Liver (tissue), 3 donors: ENCODE data around the gene TAF8.

Experiments
- CTCF ChIP-seq: fragments of 150-350 bp; IDR thresholded peaks from 2 replicates; pipeline ENCODE4 v1.5.1; 2017; ENCODE audit warnings: improper control_type of control experiment, low read depth, low read length; ENCODE audit not compliant: missing input control
- GABPA ChIP-seq, 2 donors: IDR thresholded peaks in 1 of 2; conservative IDR thresholded peaks in 1 of 2; 2 replicates each; pipeline ENCODE4 v1.6.1; 2016; ENCODE audit warnings: antibody characterized with exemption in 2 of 2, mild to moderate bottlenecking in 1 of 2, moderate library complexity in 1 of 2
- TAF1 ChIP-seq: conservative IDR thresholded peaks from 2 replicates; pipeline ENCODE4 v1.6.1; 2016; ENCODE audit warnings: antibody characterized with exemption, mild to moderate bottlenecking
- TF ChIP-seq, protein P1 (sequence below): IDR thresholded peaks from 2 replicates; pipeline ENCODE4 v1.6.1; 2016; ENCODE audit warnings: antibody characterized with exemption
- TF ChIP-seq, protein P2 (sequence below): IDR thresholded peaks from 2 replicates; pipeline ENCODE4 v1.6.1; 2016; ENCODE audit warnings: antibody characterized with exemption, mild to moderate bottlenecking
- donor health status: healthy.
- donor health status: healthy.

GRCh38 chr6:42022755-42023384 is 27.5 kb upstream of the TAF8 start:
- TF ChIP-seq CTCF = no peak
- TF ChIP-seq, protein P1, sequence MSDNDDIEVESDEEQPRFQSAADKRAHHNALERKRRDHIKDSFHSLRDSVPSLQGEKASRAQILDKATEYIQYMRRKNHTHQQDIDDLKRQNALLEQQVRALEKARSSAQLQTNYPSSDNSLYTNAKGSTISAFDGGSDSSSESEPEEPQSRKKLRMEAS = no peak
- no peak for TF ChIP-seq TAF1
- TF ChIP-seq, protein P2, sequence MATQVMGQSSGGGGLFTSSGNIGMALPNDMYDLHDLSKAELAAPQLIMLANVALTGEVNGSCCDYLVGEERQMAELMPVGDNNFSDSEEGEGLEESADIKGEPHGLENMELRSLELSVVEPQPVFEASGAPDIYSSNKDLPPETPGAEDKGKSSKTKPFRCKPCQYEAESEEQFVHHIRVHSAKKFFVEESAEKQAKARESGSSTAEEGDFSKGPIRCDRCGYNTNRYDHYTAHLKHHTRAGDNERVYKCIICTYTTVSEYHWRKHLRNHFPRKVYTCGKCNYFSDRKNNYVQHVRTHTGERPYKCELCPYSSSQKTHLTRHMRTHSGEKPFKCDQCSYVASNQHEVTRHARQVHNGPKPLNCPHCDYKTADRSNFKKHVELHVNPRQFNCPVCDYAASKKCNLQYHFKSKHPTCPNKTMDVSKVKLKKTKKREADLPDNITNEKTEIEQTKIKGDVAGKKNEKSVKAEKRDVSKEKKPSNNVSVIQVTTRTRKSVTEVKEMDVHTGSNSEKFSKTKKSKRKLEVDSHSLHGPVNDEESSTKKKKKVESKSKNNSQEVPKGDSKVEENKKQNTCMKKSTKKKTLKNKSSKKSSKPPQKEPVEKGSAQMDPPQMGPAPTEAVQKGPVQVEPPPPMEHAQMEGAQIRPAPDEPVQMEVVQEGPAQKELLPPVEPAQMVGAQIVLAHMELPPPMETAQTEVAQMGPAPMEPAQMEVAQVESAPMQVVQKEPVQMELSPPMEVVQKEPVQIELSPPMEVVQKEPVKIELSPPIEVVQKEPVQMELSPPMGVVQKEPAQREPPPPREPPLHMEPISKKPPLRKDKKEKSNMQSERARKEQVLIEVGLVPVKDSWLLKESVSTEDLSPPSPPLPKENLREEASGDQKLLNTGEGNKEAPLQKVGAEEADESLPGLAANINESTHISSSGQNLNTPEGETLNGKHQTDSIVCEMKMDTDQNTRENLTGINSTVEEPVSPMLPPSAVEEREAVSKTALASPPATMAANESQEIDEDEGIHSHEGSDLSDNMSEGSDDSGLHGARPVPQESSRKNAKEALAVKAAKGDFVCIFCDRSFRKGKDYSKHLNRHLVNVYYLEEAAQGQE = no peak
- TF ChIP-seq GABPA (IDR thresholded peaks at IDR 0.05 in 1 of 2, conservative IDR thresholded peaks at IDR 0.05 in 1 of 2) = no peak
